Natural killer cell (primary cell): ENCODE measurements around the gene GPR78. TPM values are rescaled to one million over a fixed set of nuclear protein-coding genes. Genes with fewer than 3 reads are reported as not detected.
"Not testable (repeated sequence)": the region's sequence is repeated elsewhere in the genome, so short reads cannot be mapped to it uniquely, and the experiment has no call there.

Source experiments
- ATAC-seq, 3 donors: fragments of 150-1000 bp in 2 of 3; fragments of 200-7000 bp in 1 of 3; cut with Tn5 transposase; 1 replicate in 1 of 3; 2 replicates in 2 of 3; pipeline ENCODE4 v1.10.0; 2021; ENCODE audit warnings: mild to moderate bottlenecking in 2 of 3, moderate library complexity in 2 of 3
- DNase-seq, 2 donors: peaks; one replicate each; pipeline versions ENCODE4 v3.0.0 to v3.0.0-alpha.2; 2013 to 2021; ENCODE audit warnings: mixed read lengths in 1 of 2
- H3K27ac ChIP-seq: one replicate; pipeline ENCODE4 v1.5.1; 2013; ENCODE audit warnings: mild to moderate bottlenecking, low read length
- H3K27me3 ChIP-seq: one replicate; pipeline ENCODE4 v1.6.1; 2013; ENCODE audit warnings: low read length; ENCODE audit not compliant: control insufficient read depth, insufficient read depth
- H3K36me3 ChIP-seq: one replicate; pipeline ENCODE4 v1.6.1; 2013; ENCODE audit warnings: low read length; ENCODE audit not compliant: control insufficient read depth, insufficient read depth
- H3K4me1 ChIP-seq: one replicate; pipeline ENCODE4 v1.6.1; 2013; ENCODE audit warnings: low read length; ENCODE audit not compliant: control insufficient read depth, insufficient read depth
- H3K4me3 ChIP-seq: one replicate; pipeline ENCODE4 v1.5.1; 2013; ENCODE audit warnings: low read length
- H3K9me3 ChIP-seq: one replicate; pipeline ENCODE4 v1.6.1; 2013; ENCODE audit warnings: low read length; ENCODE audit not compliant: control insufficient read depth, insufficient read depth
- H3K27ac Mint-ChIP-seq, 2 donors: one replicate each; pipeline ENCODE4 v1.8.0; 2022; ENCODE audit warnings: mild to moderate bottlenecking in 2 of 2, mixed read lengths in 2 of 2, moderate library complexity in 1 of 2
- H3K27me3 Mint-ChIP-seq, 2 donors: one replicate each; pipeline ENCODE4 v1.8.0; 2022; ENCODE audit warnings: low read depth in 2 of 2, mixed read lengths in 2 of 2
- H3K36me3 Mint-ChIP-seq: one replicate; pipeline ENCODE4 v1.8.0; 2022; ENCODE audit warnings: mixed read lengths
- H3K4me1 Mint-ChIP-seq, 2 donors: one replicate each; pipeline ENCODE4 v1.8.0; 2022; ENCODE audit warnings: mixed read lengths in 2 of 2
- H3K4me3 Mint-ChIP-seq: one replicate; pipeline ENCODE4 v1.8.0; 2022; ENCODE audit warnings: mild to moderate bottlenecking, moderate library complexity, mixed read lengths
- H3K9me3 Mint-ChIP-seq, 2 donors: one replicate each; pipeline ENCODE4 v1.8.0; 2022; ENCODE audit warnings: mixed read lengths in 2 of 2
- WGBS: methylation state at CpG from one replicate; pipeline ENCODE4 v1.1.7; 2013; ENCODE audit warnings: missing lambda C conversion rate; ENCODE audit not compliant: insufficient coverage; 5-methylcytosine and 5-hydroxymethylcytosine counted together
- intact Hi-C: fragments of 100-400 bp; cut with micrococcal nuclease; formaldehyde crosslinking; loops from one replicate; pipeline ENCODE4 v1.14.2; 2022
- total RNA-seq, 4 donors: library from RNA; stranded (reverse); fragments of 120-200 nt in 1 of 4; gene quantifications; one replicate each; pipeline versions ENCODE4 v1.2.3 to v1.2.4, GENCODE V29; 2013 to 2022
- TF ChIP-seq, protein P1 (sequence below): fragments of 200-600 bp; IDR thresholded peaks from one replicate; pipeline ENCODE4 v1.8.0; 2022; ENCODE audit warnings: antibody characterized with exemption

Gene GPR78
- total RNA-seq, 3 donors from 2014 or later (not counting 1 experiment from before 2014, with no cell fraction given): not detected

- intact Hi-C loops: no loop called here
- Mint-ChIP-seq H3K27ac (no peak overlapping the region), H3K4me1 (no peaks in the 10 kb centered on the region), H3K4me3 (no peak overlapping the region), H3K9me3 (no peaks in the 10 kb centered on the region), H3K36me3 (no peaks in the 10 kb centered on the region), H3K27me3 (peaks cover 6 to 9% of the 10 kb centered on the region in 2 donors)
- H3K4me1 ChIP-seq: no peaks in the 10 kb centered on the region
- H3K36me3 ChIP-seq: no peaks in the 10 kb centered on the region
- DNase-seq: no peak
- H3K4me3 ChIP-seq: no peak overlapping the region
- no peaks in the 10 kb centered on the region for H3K27me3 ChIP-seq
- 87% methylated on average over 5 of the region's 5 CpGs for WGBS
- no peaks in the 10 kb centered on the region for H3K9me3 ChIP-seq
- no peak for ATAC-seq
- TF ChIP-seq, protein P1, sequence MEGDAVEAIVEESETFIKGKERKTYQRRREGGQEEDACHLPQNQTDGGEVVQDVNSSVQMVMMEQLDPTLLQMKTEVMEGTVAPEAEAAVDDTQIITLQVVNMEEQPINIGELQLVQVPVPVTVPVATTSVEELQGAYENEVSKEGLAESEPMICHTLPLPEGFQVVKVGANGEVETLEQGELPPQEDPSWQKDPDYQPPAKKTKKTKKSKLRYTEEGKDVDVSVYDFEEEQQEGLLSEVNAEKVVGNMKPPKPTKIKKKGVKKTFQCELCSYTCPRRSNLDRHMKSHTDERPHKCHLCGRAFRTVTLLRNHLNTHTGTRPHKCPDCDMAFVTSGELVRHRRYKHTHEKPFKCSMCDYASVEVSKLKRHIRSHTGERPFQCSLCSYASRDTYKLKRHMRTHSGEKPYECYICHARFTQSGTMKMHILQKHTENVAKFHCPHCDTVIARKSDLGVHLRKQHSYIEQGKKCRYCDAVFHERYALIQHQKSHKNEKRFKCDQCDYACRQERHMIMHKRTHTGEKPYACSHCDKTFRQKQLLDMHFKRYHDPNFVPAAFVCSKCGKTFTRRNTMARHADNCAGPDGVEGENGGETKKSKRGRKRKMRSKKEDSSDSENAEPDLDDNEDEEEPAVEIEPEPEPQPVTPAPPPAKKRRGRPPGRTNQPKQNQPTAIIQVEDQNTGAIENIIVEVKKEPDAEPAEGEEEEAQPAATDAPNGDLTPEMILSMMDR: no peak
- H3K27ac ChIP-seq: no peak overlapping the region
Measured at GRCh38 chr4:8574796-8575370, 5.3 kb upstream of the GPR78 start.

DNA sequence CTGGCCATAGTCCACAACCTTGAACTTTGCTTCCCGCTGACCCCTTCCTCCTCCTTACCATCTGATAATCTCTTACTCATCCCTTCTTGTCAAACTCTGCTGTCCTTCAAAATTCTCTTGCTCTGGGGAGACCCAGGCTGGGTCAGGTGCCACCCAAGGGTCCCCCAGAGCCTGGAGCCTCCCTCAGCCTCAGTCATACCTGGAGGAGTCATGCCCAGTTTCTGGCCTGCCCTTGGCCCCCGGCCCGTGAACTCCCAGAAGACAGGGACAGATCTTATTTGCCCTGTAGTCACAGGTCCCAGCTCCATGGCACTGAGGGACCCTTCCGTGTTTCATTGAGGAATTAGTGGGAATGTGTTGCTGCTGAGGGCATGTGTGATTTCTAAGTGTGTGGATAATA is 4.7 kb upstream of the GPR78 start:
- H3K27me3 ChIP-seq: no peaks in the 10 kb centered on the region
- Mint-ChIP-seq H3K27ac (no peak overlapping the region), H3K27me3 (peaks cover 6 to 11% of the 10 kb centered on the region in 2 donors), H3K36me3 (no peaks in the 10 kb centered on the region), H3K4me1 (no peaks in the 10 kb centered on the region), H3K9me3 (no peaks in the 10 kb centered on the region), H3K4me3 (no peak overlapping the region)
- TF ChIP-seq, protein P1: no peak
- no peak for DNase-seq
- intact Hi-C loops: no loop called here
- no peak overlapping the region for H3K4me3 ChIP-seq
- no peak for ATAC-seq
- H3K36me3 ChIP-seq: no peaks in the 10 kb centered on the region
- no peaks in the 10 kb centered on the region for H3K9me3 ChIP-seq
- 72% methylated on average over 4 of the region's 4 CpGs for WGBS
- H3K4me1 ChIP-seq: no peaks in the 10 kb centered on the region
- no peak overlapping the region for H3K27ac ChIP-seq

- intact Hi-C loops, H3K4me3 ChIP-seq, H3K36me3 ChIP-seq, DNase-seq, H3K36me3 Mint-ChIP-seq, H3K27ac Mint-ChIP-seq, H3K9me3 ChIP-seq, H3K4me1 ChIP-seq, H3K27ac ChIP-seq, H3K4me3 Mint-ChIP-seq, H3K4me1 Mint-ChIP-seq, H3K9me3 Mint-ChIP-seq, ATAC-seq, H3K27me3 ChIP-seq: not testable (repeated sequence)
- H3K27me3 Mint-ChIP-seq: peaks cover 6 to 11% of the 10 kb centered on the region in 2 donors
- 85% methylated on average over 5 of the region's 5 CpGs for WGBS
Measured at GRCh38 chr4:8576591-8576990, 3.6 kb upstream of the GPR78 start.

GRCh38 chr4:8577046-8577445 is 3.1 kb upstream of the GPR78 start:
- peaks cover 6 to 11% of the 10 kb centered on the region in 2 donors for H3K27me3 Mint-ChIP-seq
- intact Hi-C loops: no loop called here

More at GRCh38 chr4:8577046-8577445, 3.1 kb upstream of the GPR78 start:
- no peak overlapping the region for H3K27ac Mint-ChIP-seq
- H3K27ac ChIP-seq: no peak overlapping the region
- H3K36me3 Mint-ChIP-seq: no peaks in the 10 kb centered on the region
- H3K4me1 ChIP-seq: no peaks in the 10 kb centered on the region
- no peak overlapping the region for H3K4me3 ChIP-seq
- H3K27me3 ChIP-seq: no peaks in the 10 kb centered on the region
- no peaks in the 10 kb centered on the region for H3K36me3 ChIP-seq
- no peaks in the 10 kb centered on the region for H3K9me3 ChIP-seq
- TF ChIP-seq, protein P1: no peak
- DNase-seq: no peak
- H3K9me3 Mint-ChIP-seq: no peaks in the 10 kb centered on the region
- H3K4me1 Mint-ChIP-seq: no peaks in the 10 kb centered on the region
- 67% methylated on average over 8 of the region's 8 CpGs for WGBS
- no peak for ATAC-seq
- no peak overlapping the region for H3K4me3 Mint-ChIP-seq
